Measurements from ENCODE around the gene MRAP2.

DNA sequence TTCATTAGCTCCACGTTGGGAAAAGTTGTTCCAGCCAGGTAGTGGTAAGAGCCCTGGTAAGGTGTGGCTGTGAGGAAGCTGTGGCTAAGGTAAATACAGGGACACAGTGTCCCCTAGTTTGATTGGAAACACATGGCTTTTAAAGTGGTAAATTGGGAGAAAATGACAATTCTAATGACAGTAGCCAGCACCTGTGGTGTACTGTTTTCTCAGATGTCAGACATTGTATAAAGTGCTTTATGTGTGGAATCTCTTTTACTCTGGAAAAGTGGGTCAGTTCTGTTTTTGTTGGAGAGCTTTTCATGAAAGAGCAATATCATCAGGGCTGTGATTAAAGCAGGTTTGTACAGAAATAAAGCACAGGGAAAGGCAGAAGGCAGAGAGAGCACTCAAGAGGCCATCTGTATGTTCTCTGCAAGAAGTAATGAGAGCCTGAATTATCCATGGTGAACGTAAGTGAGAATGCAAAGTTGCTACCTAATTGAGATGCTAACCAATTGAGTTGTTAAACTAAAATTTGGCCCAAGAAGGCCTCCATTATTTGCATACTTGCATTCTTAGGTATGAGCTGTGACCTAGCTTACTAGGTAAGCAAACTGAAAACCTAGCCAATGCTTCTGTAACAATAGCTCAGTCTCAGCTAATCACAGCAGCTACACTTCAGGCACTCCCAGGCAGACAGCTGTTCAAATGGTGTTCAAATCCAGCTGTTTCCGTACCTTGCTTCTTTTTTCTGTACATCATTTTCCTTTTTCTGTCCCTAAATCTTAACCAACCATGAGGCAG lies 28.2 kb downstream of the MRAP2 start:
- TF ChIP-seq, protein P1, sequence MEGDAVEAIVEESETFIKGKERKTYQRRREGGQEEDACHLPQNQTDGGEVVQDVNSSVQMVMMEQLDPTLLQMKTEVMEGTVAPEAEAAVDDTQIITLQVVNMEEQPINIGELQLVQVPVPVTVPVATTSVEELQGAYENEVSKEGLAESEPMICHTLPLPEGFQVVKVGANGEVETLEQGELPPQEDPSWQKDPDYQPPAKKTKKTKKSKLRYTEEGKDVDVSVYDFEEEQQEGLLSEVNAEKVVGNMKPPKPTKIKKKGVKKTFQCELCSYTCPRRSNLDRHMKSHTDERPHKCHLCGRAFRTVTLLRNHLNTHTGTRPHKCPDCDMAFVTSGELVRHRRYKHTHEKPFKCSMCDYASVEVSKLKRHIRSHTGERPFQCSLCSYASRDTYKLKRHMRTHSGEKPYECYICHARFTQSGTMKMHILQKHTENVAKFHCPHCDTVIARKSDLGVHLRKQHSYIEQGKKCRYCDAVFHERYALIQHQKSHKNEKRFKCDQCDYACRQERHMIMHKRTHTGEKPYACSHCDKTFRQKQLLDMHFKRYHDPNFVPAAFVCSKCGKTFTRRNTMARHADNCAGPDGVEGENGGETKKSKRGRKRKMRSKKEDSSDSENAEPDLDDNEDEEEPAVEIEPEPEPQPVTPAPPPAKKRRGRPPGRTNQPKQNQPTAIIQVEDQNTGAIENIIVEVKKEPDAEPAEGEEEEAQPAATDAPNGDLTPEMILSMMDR (IDR thresholded peaks at IDR 0.05; ENCODE audit: low read length) = no peak
- no peak for TF ChIP-seq EZH2 (IDR thresholded peaks at IDR 0.05; ENCODE audit: borderline replicate concordance, low read length)

Data from OCI-LY1 (cell line).